Uterus (tissue), 4 donors: ENCODE results near the gene RAP1GAP. TPM values are rescaled to one million over a fixed set of nuclear protein-coding genes. Genes with fewer than 3 reads are reported as not detected.

ENCODE experiments used
- DNase-seq, 2 donors: peaks; one replicate each; pipeline ENCODE4 v3.0.0-alpha.2; 2019 to 2020
- H3K27ac ChIP-seq, 2 donors: fragments of 200-600 bp; sonication (generic); 1 replicate in 1 of 2; 2 replicates in 1 of 2; pipeline ENCODE4 v1.5.1; 2016 to 2018
- H3K27me3 ChIP-seq, 2 donors: fragments of 200-600 bp; sonication (generic); one replicate each; pipeline ENCODE4 v1.5.1; 2018 to 2019; ENCODE audit warnings: control low read depth in 1 of 2
- H3K36me3 ChIP-seq, 2 donors: fragments of 200-600 bp; sonication (generic); one replicate each; pipeline ENCODE4 v1.5.1; 2019; ENCODE audit warnings: control low read depth in 1 of 2
- H3K4me1 ChIP-seq, 2 donors: fragments of 200-600 bp; sonication (generic); one replicate each; pipeline ENCODE4 v1.5.1; 2018 to 2019; ENCODE audit warnings: control low read depth in 1 of 2
- H3K4me3 ChIP-seq, 2 donors: fragments of 200-600 bp; sonication (generic); 1 replicate in 1 of 2; 2 replicates in 1 of 2; pipeline ENCODE4 v1.5.1; 2018 to 2019; ENCODE audit warnings: mild to moderate bottlenecking in 1 of 2
- H3K9me3 ChIP-seq, 2 donors: fragments of 200-600 bp; sonication (generic); one replicate each; pipeline ENCODE4 v1.5.1; 2019; ENCODE audit warnings: control low read depth in 1 of 2
- CTCF ChIP-seq, 4 experiments: fragments of 200-600 bp in 2 of 4; fragments of 450-650 bp in 2 of 4; sonication (generic) in 2 of 4; IDR thresholded peaks; one replicate each; pipeline ENCODE4 v1.5.1; 2016 to 2019; ENCODE audit warnings: antibody characterized with exemption in 4 of 4, mild to moderate bottlenecking in 2 of 4, moderate library complexity in 1 of 4
- POLR2A ChIP-seq, 2 donors: fragments of 450-650 bp; IDR thresholded peaks; one replicate each; pipeline ENCODE4 v1.6.1; 2016; ENCODE audit warnings: antibody characterized with exemption in 2 of 2, mild to moderate bottlenecking in 1 of 2, moderate library complexity in 1 of 2
- intact Hi-C: fragments of 100-400 bp; cut with DNase I; formaldehyde crosslinking; loops from one replicate; pipeline ENCODE4 v1.15.1; 2023; ENCODE audit warnings: low total_unique reads
- total RNA-seq, 4 donors: library from RNA; depleted of rRNA in 3 of 4; stranded (reverse); fragments of >200 nt in 3 of 4; gene quantifications; one replicate each; pipeline versions ENCODE4 v1.1.0 to v1.2.4, GENCODE V29; 2014 to 2023
- donor health status: DM: yes; HTN: yes; CAD: no.

RAP1GAP gene
- total RNA-seq, 4 donors from 2014 or later, result 0.18 to 6.9 TPM; not detected in 2

GRCh38 chr1:21644906-21645305 is 24.3 kb downstream of the RAP1GAP start:
- intact Hi-C loops, result no loop called here
- H3K36me3 ChIP-seq, result no peaks in the 10 kb centered on the region
- no peaks in the 10 kb centered on the region for H3K4me1 ChIP-seq
- no peaks in the 10 kb centered on the region for H3K27me3 ChIP-seq
- no peak for DNase-seq
- TF ChIP-seq CTCF (IDR thresholded peaks at IDR 0.05), result no peak
- TF ChIP-seq POLR2A (IDR thresholded peaks at IDR 0.05), result no peak
- no peak overlapping the region for H3K27ac ChIP-seq
- H3K9me3 ChIP-seq, result no peaks in the 10 kb centered on the region
- H3K4me3 ChIP-seq, result no peak overlapping the region

DNA sequence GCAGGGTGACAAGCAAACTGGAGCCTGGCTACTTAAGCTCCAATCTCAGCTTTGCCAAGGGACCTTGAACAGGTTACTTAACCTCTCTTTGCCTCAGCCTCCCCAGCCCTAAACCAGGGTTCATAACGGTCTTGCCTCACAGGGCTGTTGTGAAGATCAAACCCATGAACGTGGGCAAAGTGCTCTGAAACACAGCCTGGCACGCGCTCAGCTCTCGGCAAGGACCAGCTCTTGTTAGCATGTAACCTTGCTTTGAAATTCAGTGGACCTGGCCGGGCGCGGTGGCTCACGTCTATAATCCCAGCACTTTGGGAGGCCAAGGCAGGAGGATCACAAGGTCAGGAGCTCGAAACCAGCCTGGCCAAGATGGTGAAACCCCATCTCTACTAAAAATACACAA is 24.8 kb downstream of the RAP1GAP start:
- intact Hi-C loops, result no loop called here
- H3K27ac ChIP-seq, result no peak overlapping the region
- H3K27me3 ChIP-seq, result no peaks in the 10 kb centered on the region
- no peaks in the 10 kb centered on the region for H3K4me1 ChIP-seq
- no peaks in the 10 kb centered on the region for H3K36me3 ChIP-seq
- no peaks in the 10 kb centered on the region for H3K9me3 ChIP-seq
- no peak for DNase-seq
- H3K4me3 ChIP-seq, result no peak overlapping the region
- TF ChIP-seq POLR2A (IDR thresholded peaks at IDR 0.05), result no peak
- no peak for TF ChIP-seq CTCF (IDR thresholded peaks at IDR 0.05)

DNA sequence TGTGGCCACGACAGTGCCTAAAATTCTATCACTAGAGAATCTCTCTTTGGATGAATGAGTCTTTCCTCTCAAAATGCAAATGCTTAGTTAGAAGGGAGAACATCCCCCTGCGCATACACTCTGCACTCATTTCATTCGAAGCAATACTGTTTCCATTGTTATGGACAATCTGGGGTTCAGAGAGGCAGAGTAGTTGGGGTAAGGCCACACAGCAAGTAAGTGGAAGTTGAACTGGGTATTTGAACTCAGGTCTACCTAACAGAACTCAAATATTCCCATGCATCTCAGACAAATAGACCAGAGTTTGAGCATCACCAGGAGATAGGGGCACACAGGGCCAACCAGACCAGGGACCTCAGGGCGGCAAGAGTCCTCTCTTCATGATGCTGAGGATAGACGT is 25.5 kb downstream of the RAP1GAP start:
- TF ChIP-seq POLR2A (IDR thresholded peaks at IDR 0.05) (no peak), CTCF (IDR thresholded peaks at IDR 0.05) (no peak)
- H3K36me3 ChIP-seq, result no peaks in the 10 kb centered on the region
- no peak for DNase-seq
- H3K27ac ChIP-seq, result no peak overlapping the region
- intact Hi-C loops, result no loop called here
- no peak overlapping the region for H3K4me3 ChIP-seq
- no peaks in the 10 kb centered on the region for H3K27me3 ChIP-seq
- H3K9me3 ChIP-seq, result no peaks in the 10 kb centered on the region
- H3K4me1 ChIP-seq, result no peaks in the 10 kb centered on the region

GRCh38 chr1:21641967-21642739 is 27.0 kb downstream of the RAP1GAP start:
- DNase-seq, result no peak
- TF ChIP-seq POLR2A (IDR thresholded peaks at IDR 0.05), result no peak
- no peak for TF ChIP-seq CTCF (IDR thresholded peaks at IDR 0.05)

DNA sequence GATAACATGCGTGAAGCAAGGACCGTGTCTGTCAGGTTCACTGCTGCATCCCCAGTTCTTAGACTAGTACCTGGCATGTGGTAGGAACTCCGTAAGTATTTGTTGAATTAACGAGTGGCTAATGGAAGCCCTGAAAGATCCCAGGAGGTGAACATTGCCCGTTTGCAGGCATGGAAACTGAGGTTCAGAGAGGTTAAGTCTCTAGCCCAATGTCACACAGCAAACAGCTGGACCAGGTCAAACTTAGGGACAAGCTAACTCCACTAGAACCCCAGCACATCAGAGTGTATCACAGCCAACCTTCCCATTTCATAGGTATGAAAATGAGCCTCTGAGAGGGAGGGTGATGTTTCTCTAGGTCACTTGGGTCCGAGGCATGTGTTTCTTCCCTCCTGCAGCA is 27.6 kb downstream of the RAP1GAP start:
- intact Hi-C loops, result no loop called here
- no peak for TF ChIP-seq CTCF (IDR thresholded peaks at IDR 0.05)
- no peak for TF ChIP-seq POLR2A (IDR thresholded peaks at IDR 0.05)
- Histone ChIP-seq H3K4me3 (no peak overlapping the region), H3K27ac (no peak overlapping the region), H3K4me1 (no peaks in the 10 kb centered on the region), H3K27me3 (no peaks in the 10 kb centered on the region), H3K9me3 (no peaks in the 10 kb centered on the region), H3K36me3 (no peaks in the 10 kb centered on the region)
- no peak for DNase-seq

More at GRCh38 chr1:21641967-21642739, 27.0 kb downstream of the RAP1GAP start:
- H3K4me1 ChIP-seq, result no peaks in the 10 kb centered on the region
- no peak overlapping the region for H3K4me3 ChIP-seq
- no peaks in the 10 kb centered on the region for H3K9me3 ChIP-seq
- intact Hi-C loops, result no loop called here
- H3K27ac ChIP-seq, result no peak overlapping the region
- H3K27me3 ChIP-seq, result no peaks in the 10 kb centered on the region
- no peaks in the 10 kb centered on the region for H3K36me3 ChIP-seq
